ENCODE data around the gene VAV3.
"Not testable (repeated sequence)": the region's sequence is repeated elsewhere in the genome, so short reads cannot be mapped to it uniquely, and the experiment has no call there.

Gene VAV3, protein sequence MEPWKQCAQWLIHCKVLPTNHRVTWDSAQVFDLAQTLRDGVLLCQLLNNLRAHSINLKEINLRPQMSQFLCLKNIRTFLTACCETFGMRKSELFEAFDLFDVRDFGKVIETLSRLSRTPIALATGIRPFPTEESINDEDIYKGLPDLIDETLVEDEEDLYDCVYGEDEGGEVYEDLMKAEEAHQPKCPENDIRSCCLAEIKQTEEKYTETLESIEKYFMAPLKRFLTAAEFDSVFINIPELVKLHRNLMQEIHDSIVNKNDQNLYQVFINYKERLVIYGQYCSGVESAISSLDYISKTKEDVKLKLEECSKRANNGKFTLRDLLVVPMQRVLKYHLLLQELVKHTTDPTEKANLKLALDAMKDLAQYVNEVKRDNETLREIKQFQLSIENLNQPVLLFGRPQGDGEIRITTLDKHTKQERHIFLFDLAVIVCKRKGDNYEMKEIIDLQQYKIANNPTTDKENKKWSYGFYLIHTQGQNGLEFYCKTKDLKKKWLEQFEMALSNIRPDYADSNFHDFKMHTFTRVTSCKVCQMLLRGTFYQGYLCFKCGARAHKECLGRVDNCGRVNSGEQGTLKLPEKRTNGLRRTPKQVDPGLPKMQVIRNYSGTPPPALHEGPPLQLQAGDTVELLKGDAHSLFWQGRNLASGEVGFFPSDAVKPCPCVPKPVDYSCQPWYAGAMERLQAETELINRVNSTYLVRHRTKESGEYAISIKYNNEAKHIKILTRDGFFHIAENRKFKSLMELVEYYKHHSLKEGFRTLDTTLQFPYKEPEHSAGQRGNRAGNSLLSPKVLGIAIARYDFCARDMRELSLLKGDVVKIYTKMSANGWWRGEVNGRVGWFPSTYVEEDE

DNA sequence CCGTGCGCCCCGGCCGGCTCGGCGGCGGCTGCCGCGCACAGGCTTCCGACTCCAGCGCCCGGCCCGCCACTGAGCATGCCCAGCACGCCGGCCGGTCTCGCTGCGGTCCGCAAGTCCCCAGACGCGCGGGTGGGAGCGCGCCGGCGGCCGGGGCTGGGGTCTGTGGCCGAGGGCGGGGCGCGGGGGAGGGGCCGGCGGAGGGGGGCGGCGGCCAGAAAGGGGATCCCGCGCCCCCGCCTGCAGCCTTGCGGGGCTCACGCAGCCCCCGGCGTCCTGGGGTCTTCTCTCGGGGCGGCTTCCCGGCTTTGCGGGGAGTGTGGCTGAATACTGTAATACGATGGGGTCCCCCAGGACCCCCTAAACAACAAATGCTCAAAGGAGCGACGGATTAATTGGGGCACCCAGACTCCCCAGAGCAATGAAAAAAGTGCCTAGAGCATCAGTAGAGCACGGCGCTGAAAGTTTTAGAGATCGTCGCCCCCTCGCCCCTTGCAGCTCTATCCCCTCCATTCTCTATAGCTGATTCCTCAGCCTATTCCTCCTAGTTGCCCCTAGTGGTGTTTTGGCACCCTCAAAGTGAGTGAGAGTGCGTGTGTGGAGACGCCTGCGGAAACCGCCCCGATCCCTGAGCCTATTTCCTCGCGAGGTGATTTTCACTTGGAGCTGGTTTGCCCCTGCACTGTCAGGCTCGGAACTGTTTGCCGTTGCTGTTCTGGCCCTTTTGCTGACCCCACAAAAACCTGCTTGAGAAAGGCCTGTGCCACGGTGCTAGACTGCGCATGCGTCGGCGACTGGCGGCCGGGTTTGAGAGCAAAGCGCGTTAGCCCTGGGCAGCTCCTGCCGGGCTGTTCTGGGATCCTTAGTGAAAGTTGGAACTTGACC, at the start of gene VAV3:
Gene VAV3 (minus strand): TSS at position 71 of the 882 bp plus-strand sequence. CDS start 311 bp downstream, outside the sequence.
- DNase-seq = peak; percentile 63 to 67

DNA sequence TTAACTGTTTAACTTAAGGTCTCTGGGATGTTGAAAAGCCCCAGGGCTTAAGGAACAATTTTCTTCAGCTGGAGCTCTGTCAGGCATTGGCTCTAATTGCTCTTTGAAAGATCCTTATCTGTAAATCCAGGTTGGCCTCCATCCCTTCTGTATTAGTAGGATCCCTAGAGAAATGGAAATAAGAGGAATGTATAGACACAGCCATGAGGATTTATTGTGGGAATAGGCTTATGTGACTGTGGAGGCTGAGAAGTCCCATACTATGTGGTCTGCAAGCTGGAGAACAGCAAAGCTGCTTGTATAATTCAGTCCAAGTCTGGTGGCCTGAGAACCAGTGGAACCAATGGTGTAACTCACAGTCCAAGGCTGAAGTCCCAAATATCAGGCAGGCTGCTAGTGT, 47.6 kb upstream of the VAV3 start:
- DNase-seq = no peak

DNA sequence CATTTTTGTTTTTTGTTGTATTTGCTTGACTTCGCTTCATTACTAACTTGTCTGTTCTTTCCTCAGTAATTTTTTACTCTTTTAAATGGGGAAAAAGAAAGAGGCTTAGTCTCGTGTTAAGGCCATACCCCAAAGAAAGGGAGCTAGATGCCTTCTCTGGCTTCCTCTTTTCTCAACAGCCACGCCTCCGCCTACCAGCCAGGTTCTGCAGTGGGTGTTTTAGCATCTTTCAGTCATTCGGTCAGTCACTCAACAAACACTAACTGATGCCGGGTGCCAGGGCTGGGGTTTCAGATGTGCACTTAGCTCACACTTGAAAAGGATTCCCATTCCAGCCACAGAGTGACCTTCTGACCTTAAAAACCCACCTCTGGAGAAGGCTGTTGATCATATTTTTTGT, 46.3 kb upstream of the VAV3 start:
- no peak for DNase-seq

DNA sequence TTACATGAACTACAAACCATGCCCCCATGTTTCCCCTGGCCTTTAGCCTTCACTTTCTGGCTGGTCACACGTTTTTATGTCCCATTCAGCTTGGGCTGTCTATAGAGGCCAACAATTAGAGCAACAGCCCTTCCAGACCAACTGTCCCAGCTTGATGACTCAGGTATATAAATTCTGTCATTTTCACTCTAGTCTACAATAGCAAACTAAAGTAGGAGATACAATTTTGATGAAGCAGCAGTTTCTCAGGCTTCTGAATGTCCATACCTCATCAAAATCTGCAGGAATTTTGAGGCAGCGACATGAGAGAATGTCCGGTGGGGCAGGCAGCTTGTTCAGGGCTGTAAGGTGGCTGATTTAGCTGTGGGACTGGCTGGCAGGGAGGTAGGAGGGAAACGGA, 45.6 kb upstream of the VAV3 start:
- DNase-seq = no peak

DNA sequence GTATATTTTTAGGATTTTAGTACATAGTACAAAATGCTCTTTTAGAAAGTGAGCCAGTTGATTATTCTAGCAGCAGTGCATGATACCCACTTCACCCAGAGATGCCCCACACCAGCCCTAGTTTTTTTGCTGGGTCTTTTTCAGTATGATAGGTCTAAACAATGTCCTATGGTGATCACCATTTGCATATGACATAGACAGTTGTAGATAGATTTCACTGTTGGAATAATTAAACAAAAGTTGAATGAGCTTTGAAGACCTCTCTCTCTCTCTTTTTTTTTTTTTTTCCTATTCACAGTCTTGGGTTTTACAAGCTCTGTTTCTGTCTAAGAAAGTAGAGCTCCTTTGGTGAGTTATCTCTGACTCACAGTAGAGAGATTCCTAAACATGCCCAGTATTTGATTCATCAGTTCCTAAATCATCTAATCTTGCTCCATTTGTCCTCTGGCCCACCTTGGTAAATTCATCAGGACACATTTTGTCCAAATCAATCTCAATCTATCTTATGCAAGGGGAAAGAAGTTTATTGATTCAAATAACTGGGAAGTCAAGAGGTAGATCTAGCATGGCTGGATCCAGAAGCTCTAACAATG, 44.7 kb upstream of the VAV3 start:
- no peak for DNase-seq

DNA sequence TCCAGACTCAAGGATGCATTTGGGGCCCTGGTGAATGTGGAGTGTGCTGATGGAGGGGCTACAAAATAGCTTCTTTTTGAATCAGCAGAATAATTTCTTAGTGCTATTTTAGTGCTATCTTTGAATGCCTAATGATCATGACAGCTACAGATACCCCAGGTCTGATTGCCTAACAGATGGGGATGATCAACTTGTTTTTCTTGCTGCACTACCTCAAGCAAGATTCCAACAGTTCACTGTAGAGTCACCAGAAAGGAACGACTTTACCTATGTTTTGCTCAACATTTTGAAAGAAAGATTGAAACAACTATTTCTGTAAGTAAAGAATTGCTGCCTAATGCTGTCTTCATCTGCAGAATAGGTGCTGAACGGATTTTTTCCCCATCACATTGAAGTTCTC, 42.6 kb upstream of the VAV3 start:
- no peak for DNase-seq

DNA sequence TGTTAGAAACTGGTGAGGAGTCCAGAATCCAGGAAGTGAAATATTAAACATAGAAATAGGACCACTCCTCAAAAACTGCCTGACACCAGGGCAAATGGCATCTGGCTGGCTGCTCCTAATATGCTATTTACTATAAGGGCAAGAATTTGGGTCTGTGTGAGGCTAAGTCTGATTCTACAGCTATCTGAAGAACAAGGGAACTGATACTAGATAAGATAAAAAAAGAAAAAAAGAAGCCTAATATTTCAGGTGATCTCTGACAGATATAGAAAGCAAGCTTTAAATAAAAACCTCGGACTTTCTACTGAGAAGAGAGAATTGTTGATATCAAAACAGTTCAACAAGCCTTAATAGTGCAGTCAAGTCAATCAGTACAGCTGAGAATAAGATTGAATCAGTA, 42.1 kb upstream of the VAV3 start:
- DNase-seq = no peak

DNA sequence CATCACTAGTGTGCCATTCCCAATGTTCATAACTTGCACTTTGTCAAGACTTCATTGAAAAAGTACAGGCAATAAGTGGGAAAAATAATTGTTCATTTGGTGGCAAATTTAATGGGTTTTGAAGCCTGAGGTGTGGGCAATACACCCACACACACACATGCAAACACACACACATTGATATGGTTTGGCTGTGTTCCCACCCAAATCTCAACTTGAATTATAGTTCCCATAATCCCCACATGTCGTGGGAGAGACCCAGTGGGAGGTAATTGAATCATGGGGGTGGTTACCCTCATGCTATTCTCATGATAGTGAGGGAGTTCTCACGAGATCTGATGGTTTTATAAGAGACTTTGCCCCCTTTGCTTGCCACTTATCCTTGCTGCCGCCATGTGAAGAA, 39.9 kb upstream of the VAV3 start:
- DNase-seq = not testable (repeated sequence)

DNA sequence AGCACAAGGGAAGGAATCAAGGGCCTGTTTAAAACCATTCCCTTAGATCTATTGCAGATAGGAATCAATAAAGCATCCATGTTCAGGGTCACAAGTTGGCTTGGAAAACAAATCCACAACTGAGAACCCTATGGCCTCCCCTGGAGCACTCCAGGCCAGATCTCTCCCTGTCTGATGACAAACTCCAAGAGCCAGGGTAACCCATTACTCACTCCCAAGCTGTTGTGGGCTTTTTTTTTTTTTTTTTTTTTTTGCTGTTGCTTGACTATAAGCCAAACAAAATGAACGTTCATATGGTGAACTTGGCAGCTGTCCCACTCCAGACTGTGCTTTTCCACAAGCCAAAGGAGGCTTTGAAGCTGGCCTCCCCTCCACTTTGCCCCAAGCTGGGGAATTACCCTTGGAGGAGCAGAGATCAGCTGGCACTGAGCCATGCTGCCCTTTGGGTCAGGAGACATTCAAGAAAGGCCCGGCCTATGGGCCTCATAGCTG, 35.7 kb upstream of the VAV3 start:
- no peak for DNase-seq

DNA sequence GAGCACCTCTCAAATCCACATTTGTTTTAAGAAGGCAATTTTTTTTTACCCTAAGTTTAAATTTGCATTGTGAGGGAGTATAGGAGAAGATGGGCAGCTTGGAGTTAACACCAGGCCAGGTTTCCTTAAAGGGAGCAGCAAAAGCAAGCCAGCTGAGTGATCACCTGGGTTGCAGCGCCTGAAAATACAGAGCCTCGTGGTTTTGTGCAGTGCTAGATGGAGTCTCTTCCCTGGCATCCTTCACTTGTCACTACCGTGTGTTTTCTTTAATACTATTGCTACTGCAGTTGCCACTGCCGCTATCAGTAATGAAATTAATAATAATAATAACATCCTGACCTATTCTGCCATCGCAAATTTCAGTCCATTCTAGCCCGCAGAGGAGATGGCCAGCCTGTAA, 35.2 kb upstream of the VAV3 start:
- no peak for DNase-seq

DNA sequence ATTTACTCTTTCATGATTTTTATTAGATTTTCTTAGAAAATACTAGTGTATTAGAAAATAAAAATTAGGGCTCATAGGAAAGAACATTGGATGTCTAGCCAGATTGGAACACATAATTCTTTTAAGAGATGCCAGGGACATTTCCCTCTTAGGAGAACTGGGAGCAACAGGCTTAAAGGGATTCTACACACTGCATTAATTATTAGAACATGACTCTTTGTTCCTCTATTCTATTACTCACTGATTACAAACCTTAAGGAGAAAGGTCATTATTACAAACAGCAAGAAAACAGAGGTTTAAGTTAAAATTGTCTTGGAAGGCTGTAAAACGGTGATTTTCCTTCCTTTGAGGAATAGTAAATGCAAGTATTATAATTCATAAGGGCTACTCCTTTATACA, 32.9 kb upstream of the VAV3 start:
- DNase-seq = no peak

DNA sequence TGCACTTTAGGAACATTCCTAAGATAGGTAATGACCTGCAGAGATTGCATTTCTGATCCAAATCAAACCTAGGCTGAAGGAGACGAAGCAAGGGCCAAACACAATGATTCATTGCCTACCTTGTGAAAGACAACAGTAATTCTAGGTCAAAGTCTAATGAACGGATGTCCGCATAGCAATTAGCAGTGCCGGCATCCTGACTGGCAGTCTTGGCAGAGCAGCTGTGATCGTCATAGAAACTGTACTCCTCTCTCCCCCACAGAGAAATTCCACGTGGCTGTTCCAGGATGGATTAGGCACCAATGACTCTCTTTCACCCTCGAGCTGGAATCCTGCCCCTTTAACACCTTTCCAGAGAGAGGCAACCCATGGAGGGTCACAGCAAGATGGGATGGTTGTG, 28.9 kb upstream of the VAV3 start:
- DNase-seq = no peak

DNA sequence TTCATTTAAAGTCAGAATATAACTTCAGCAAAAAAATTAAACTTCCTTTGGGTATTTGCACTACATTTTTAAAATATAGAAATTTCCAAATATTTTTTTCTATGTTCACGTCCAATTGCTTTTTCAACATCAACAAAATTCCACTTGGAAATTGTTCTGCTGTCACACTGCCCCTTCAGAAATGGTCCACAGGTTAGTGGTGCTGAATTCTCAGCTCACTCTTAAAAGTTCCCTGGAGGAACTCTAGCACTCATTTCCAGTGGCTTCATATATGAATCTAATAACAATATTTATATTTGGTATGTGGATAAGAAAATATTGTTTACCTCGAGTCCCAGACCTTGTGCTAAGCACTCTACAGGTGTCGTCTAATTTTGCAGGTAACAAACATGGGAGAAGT, 27.4 kb upstream of the VAV3 start:
- DNase-seq = no peak

DNA sequence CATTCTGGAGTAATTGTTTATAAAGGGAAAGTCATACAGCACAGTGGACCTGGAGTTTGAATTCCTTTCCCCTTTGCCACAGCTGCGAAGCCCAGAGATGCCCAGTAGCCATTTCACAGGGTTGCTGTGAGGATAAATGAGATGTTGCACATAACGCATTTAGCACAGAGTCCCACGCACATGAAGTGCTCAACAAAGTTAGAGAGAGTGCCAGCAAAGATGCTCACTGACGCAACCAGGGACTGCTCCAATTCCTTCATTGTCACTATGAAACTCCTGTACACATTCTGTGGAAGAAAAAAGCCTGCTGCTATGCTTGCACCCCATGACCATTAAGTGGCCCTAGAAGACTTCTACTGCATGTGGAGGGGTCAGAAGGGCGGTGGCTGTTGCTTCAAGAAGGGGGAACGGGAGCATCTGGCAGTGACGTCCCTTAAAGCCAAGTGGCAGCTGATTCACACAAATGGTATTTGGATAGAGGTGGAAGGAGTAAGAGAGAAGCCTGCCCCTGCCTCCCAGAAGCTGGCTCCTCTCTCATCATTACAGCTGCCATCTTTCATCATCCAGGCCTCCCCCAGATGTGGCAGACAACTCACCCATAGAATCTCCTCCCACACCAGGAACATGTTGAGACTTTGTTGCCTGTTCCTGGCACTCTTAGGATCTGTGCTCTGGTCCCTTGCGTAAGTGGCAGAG, 26.5 kb upstream of the VAV3 start:
- DNase-seq = no peak

DNA sequence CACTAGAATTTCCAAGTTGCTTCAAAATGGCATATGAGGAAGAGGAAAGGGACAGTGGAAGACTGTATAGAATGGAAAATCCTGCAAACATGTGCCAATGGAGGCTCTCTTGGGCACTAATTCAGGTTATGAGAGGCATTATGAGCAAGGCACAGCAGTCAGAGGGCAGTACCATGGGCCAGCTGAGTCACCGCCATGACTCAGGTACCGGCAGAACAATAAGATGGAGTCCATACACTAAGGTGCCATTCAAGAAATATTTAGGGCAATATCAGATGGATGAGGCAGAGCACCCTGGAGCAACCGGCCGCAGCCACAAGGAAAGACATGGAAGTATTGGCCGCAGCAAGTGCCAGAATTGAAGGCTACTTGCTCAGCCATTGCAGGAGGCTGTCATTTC, 25.6 kb upstream of the VAV3 start:
- no peak for DNase-seq

DNA sequence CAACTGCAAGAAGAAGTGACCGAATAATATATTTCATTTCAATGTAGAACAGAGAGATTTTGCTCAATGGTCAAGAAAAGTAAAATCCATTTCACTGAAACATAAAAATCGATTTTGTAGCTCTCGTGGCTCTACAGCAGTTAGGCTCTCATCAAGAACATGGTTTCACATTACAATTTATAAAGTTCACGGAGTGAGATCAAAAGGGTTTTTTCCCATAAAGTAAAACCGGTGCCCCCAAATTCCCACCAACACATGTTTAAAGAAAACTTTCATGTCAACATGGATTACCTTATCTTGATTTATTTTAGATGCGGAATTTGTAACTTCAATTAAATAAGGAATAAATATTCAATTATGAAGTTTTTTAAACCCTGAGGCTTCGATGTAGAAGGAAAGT, 16.3 kb upstream of the VAV3 start:
- DNase-seq = no peak

DNA sequence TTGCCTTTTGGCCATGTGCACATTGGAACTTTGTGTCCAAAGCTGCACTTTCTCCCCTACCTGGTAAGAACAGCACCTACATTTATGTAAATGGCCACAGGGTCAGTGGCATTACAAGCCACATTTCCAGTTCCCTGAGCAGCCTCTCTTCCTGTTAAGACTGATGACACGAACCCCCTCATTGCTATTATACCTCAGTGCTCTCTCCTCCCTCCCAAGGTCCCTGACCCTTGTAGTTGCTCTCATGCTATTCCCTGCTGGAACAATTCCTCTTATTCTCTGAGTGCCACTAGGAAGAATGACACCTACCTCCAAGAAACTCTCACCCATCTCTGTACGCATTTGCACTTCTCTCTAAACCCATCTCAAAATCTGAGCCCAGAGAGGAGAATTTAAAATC, 14.9 kb upstream of the VAV3 start:
- no peak for DNase-seq

DNA sequence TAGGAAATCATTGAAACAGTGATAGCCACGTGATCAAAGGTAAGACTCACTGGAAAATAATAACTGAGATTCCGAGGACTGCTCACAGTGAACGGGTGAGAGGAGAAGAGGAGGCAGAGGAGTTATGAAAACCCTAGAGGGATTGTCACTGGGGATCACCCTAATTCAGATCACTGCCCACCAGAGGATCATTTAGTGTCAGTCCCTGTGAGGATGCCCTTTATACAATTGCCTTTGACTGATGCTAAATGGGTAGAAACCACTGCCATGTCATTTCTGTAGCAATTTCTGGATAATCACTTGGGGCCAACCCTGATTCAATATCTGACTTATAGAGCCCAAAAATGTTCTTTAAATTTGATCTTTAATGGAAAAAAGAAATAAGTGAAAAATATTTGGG, 14.1 kb upstream of the VAV3 start:
- DNase-seq = no peak

DNA sequence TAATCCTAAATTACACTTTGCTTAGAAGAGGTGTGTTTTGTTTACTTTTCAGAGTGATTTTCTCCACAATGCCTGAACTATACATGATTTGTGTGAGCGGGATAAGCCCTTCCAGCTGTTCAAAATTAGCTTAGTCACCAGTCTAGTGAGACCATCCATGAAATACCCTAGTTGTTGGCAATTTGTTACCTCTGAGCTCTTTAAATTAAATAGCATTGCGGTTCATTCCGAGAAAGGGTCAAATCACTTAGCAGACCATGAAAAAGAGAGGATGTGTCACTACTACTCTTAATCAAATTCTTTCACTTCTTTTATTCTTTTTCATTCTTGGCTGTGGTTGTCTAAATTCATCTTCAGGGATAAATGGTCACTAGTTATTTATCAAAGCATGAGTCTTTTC, 11.9 kb upstream of the VAV3 start:
- DNase-seq = no peak

DNA sequence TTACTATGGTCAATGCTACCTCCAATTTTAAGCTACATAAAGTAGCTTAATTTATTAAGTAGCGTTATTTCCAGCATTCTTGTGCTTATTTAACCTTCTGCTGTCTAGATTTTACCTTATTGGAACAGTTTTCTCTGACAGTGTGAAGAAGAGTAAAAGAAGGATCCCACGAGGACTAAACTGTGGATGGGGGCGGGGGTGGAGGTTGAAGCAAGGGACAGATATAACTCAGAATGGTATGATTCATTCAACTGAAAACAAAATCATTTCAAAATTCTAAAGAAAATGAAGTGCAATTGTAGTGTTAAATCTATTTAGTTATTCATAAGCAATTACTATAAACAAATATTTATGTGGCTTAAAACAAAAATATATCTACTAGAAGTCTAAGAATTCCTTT, 11.5 kb upstream of the VAV3 start:
- no peak for DNase-seq

DNA sequence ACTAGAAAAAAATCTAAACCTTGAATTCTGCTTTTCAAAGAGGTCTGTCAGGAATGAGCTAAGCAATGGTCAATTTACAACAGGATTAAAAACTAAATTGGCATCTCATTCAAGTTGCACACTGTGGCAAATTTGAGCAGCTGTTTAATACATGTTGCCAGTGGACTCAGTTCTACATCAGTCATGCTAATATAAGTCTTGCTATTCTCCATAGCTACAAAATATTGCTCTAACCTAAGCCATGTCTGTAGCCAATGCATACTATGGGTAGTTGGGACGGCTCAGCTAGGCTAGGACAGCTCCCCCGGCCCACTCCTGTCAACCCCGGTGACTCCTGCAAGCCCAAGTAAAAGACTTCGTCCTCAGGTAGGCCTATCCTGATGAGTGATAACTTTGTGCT, 10.9 kb upstream of the VAV3 start:
- no peak for DNase-seq

DNA sequence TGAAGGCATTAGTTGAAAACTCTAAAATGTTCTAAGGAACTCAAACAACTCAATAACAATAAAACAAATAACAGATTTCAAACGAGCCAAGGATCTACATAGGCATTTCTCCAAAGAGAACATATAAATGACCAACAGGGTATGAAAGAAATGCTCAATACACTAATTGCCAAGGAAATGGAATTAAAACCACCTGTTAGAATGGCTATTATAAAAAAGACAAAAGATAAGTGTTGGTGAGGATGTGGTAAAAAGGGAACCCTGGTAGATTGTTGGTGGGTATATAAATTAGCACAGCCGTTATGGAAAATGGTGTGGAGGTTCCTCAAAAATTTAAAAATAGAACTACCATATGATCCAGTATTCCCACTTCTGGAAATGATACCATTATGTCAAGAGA, 9.1 kb upstream of the VAV3 start:
- DNase-seq = no peak

Measured in stimulated activated CD4-positive, alpha-beta T cell treated with anti-CD3 and anti-CD28 coated beads, Interleukin-2, amount 100 ng/mL, for 48 hours (primary cell).